Hepatocyte (in vitro differentiated cells): Measurements from ENCODE around the gene BTN2A1. TPM values are rescaled to one million over a fixed set of nuclear protein-coding genes. Genes with fewer than 3 reads are reported as not detected.

Experiments used
- DNase-seq: peaks from one replicate; pipeline ENCODE4 v3.0.0-alpha.2; 2016; ENCODE audit warnings: low spot score
- H2AFZ ChIP-seq: fragments of 200-600 bp; sonication (generic); 2 replicates; pipeline ENCODE4 v1.6.0; 2016; ENCODE audit warnings: antibody characterized with exemption, mild to moderate bottlenecking
- H3K27ac ChIP-seq: fragments of 200-600 bp; sonication (generic); 2 replicates; pipeline ENCODE4 v1.5.1; 2016; ENCODE audit warnings: mild to moderate bottlenecking
- H3K27me3 ChIP-seq: fragments of 200-600 bp; sonication (generic); 2 replicates; pipeline ENCODE4 v1.6.1; 2016
- H3K36me3 ChIP-seq: fragments of 200-600 bp; sonication (generic); replicated peaks from 2 replicates; pipeline ENCODE4 v1.5.1; 2016; ENCODE audit warnings: low read depth; ENCODE audit not compliant: insufficient read depth
- H3K4me1 ChIP-seq: fragments of 200-600 bp; sonication (generic); 2 replicates; pipeline ENCODE4 v1.5.1; 2016; ENCODE audit warnings: mild to moderate bottlenecking, moderate library complexity; ENCODE audit not compliant: insufficient read depth
- H3K4me2 ChIP-seq: fragments of 200-600 bp; sonication (generic); 2 replicates; pipeline ENCODE4 v1.6.0; 2016
- H3K4me3 ChIP-seq: fragments of 200-600 bp; sonication (generic); 2 replicates; pipeline ENCODE4 v1.5.1; 2016; ENCODE audit warnings: mild to moderate bottlenecking
- H3K79me2 ChIP-seq: fragments of 200-600 bp; sonication (generic); 2 replicates; pipeline ENCODE4 v1.6.0; 2017; ENCODE audit warnings: mild to moderate bottlenecking
- H3K9me2 ChIP-seq: fragments of 200-600 bp; sonication (generic); replicated peaks from 2 replicates; pipeline ENCODE4 v1.6.0; 2017; ENCODE audit warnings: mild to moderate bottlenecking; ENCODE audit not compliant: insufficient read depth
- H3K9me3 ChIP-seq: fragments of 200-600 bp; sonication (generic); 2 replicates; pipeline ENCODE4 v1.5.1; 2016; ENCODE audit warnings: low read depth, mild to moderate bottlenecking
- H4K20me1 ChIP-seq: fragments of 200-600 bp; sonication (generic); 2 replicates; pipeline ENCODE4 v1.6.0; 2016; ENCODE audit warnings: mild to moderate bottlenecking; ENCODE audit not compliant: insufficient read depth, poor library complexity, severe bottlenecking
- EZH2 ChIP-seq: fragments of 200-600 bp; sonication (generic); IDR thresholded peaks from 2 replicates; pipeline ENCODE4 v1.6.1; 2016; ENCODE audit warnings: antibody characterized with exemption, mild to moderate bottlenecking, borderline replicate concordance
- EZH2phosphoT487 ChIP-seq: fragments of 200-600 bp; sonication (generic); IDR thresholded peaks from one replicate; pipeline ENCODE4 v1.6.1; 2018; ENCODE audit warnings: antibody characterized with exemption, mild to moderate bottlenecking, low read depth, moderate library complexity; ENCODE audit not compliant: unreplicated experiment, severe bottlenecking
- WGBS: methylation state at CpG from one replicate; pipeline ENCODE4 v1.1.6; 2016; ENCODE audit warnings: low lambda C conversion rate; ENCODE audit errors: missing lambda C conversion rate; 5-methylcytosine and 5-hydroxymethylcytosine counted together
- polyA plus RNA-seq: library from polyadenylated mRNA; unstranded; fragments of >200 nt; fragmentation: Nextera tagmentation; extraction: Ambion mirVana; gene quantifications from 2 replicates; pipeline ENCODE4 v1.2.1, GENCODE V29; 2016
- total RNA-seq: library from RNA; depleted of rRNA; stranded (reverse); fragments of >200 nt; gene quantifications from 2 replicates; pipeline ENCODE4 v1.2.3, GENCODE V29; 2014
- TF ChIP-seq, protein P1 (sequence below): fragments of 200-600 bp; sonication (generic); IDR thresholded peaks from 2 replicates; pipeline ENCODE4 v1.5.1; 2016; ENCODE audit warnings: antibody characterized with exemption, mild to moderate bottlenecking; ENCODE audit not compliant: poor library complexity

BTN2A1 gene
- total and polyA plus RNA-seq, 2 experiments from 2014 or later: 14.9 to 21.4 TPM

- Histone ChIP-seq H2AFZ (peak overlapping the region; percentile 25), H3K4me1 (peaks cover 16% of the 10 kb centered on the region), H4K20me1 (no peaks in the 10 kb centered on the region), H3K9me2 (no peaks in the 10 kb centered on the region), H3K27ac (peak overlapping the region; percentile 81), H3K36me3 (no peaks in the 10 kb centered on the region), H3K4me3 (peak overlapping the region; percentile 5), H3K79me2 (no peaks in the 10 kb centered on the region), H3K27me3 (no peaks in the 10 kb centered on the region), H3K9me3 (no peaks in the 10 kb centered on the region), H3K4me2 (peak overlapping the region; percentile 69)
- TF ChIP-seq EZH2phosphoT487 (no peak), EZH2 (no peak)
- TF ChIP-seq, protein P1, sequence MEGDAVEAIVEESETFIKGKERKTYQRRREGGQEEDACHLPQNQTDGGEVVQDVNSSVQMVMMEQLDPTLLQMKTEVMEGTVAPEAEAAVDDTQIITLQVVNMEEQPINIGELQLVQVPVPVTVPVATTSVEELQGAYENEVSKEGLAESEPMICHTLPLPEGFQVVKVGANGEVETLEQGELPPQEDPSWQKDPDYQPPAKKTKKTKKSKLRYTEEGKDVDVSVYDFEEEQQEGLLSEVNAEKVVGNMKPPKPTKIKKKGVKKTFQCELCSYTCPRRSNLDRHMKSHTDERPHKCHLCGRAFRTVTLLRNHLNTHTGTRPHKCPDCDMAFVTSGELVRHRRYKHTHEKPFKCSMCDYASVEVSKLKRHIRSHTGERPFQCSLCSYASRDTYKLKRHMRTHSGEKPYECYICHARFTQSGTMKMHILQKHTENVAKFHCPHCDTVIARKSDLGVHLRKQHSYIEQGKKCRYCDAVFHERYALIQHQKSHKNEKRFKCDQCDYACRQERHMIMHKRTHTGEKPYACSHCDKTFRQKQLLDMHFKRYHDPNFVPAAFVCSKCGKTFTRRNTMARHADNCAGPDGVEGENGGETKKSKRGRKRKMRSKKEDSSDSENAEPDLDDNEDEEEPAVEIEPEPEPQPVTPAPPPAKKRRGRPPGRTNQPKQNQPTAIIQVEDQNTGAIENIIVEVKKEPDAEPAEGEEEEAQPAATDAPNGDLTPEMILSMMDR: no peak
- WGBS: 96% methylated on average over 1 of the region's 1 CpG
- no peak for DNase-seq
Measured at GRCh38 chr6:26473429-26473757, 15.6 kb downstream of the BTN2A1 start.

GRCh38 chr6:26473758-26474438, 16.1 kb downstream of the BTN2A1 start:
- WGBS: 3% methylated on average over 12 of the region's 12 CpGs
- H4K20me1 ChIP-seq: no peaks in the 10 kb centered on the region
- peak overlapping the region; percentile 59 for H2AFZ ChIP-seq
- no peaks in the 10 kb centered on the region for H3K27me3 ChIP-seq
- peak overlapping the region; percentile 17 for H3K4me3 ChIP-seq
- H3K4me1 ChIP-seq: peaks cover 16% of the 10 kb centered on the region
- TF ChIP-seq EZH2phosphoT487 (no peak), EZH2 (no peak)
- TF ChIP-seq, protein P1: no peak
- H3K36me3 ChIP-seq: no peaks in the 10 kb centered on the region
- no peaks in the 10 kb centered on the region for H3K9me2 ChIP-seq
- DNase-seq: peak; percentile 86
- no peaks in the 10 kb centered on the region for H3K9me3 ChIP-seq
- no peaks in the 10 kb centered on the region for H3K79me2 ChIP-seq
- peak overlapping the region; percentile 81 for H3K27ac ChIP-seq
- peak overlapping the region; percentile 69 for H3K4me2 ChIP-seq

DNA sequence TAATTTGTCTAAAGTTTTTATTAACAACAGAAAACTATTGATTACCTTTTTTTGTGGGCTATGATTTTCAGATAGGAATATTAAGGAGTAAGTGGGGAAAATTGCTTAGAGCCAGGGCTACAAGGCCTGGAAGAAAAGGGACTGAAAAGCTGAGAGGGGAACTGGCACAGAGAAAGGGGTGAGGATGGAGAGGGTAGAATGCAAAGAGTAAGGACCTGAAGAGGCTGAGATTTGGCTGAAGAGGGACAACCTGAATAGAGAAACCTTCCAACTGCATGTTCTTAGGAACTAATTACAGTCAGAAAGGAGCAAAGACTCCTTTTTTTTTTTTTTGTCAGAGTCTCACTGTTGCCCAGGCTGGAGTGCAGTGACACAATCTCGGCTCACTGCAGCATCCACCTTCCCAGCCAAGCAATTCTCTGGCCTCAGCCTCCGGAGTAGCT, 16.7 kb downstream of the BTN2A1 start:
- 69% methylated on average over 2 of the region's 2 CpGs for WGBS
- Histone ChIP-seq H3K9me3 (no peaks in the 10 kb centered on the region), H3K79me2 (no peaks in the 10 kb centered on the region), H3K4me2 (peak overlapping the region; percentile 69), H3K36me3 (no peaks in the 10 kb centered on the region), H3K4me1 (peaks cover 16% of the 10 kb centered on the region), H3K27me3 (no peaks in the 10 kb centered on the region), H3K9me2 (no peaks in the 10 kb centered on the region), H3K4me3 (peak overlapping the region; percentile 12), H3K27ac (peak overlapping the region; percentile 81), H2AFZ (peak overlapping the region; percentile 59), H4K20me1 (no peaks in the 10 kb centered on the region)
- no peak for DNase-seq
- TF ChIP-seq, protein P1: no peak
- no peak for TF ChIP-seq EZH2
- no peak for TF ChIP-seq EZH2phosphoT487
